Right lobe of liver (tissue), 6 donors: ENCODE data around the gene TMEM130. TPM values are rescaled to one million over a fixed set of nuclear protein-coding genes. Genes with fewer than 3 reads are reported as not detected.

Experiments
- ATAC-seq, 4 donors: fragments of 200-7000 bp; cut with Tn5 transposase; one replicate each; pipeline ENCODE4 v1.9.1; 2020; ENCODE audit warnings: mild to moderate bottlenecking in 4 of 4, moderate library complexity in 4 of 4
- DNase-seq, 3 donors: peaks; one replicate each; pipeline ENCODE4 v3.0.0-alpha.2; 2020
- H3K27ac ChIP-seq, 3 donors: fragments of 200-600 bp; one replicate each; pipeline ENCODE4 v1.8.0; 2022
- H3K27me3 ChIP-seq, 2 donors: fragments of 200-600 bp; one replicate each; pipeline ENCODE4 v1.8.0; 2022
- H3K36me3 ChIP-seq, 4 donors: fragments of 200-600 bp; sonication (generic) in 1 of 4; one replicate each; pipeline versions ENCODE4 v1.5.1 to v1.8.0; 2017 to 2022; ENCODE audit warnings: control low read depth in 1 of 4
- H3K4me1 ChIP-seq, 4 donors: fragments of 200-600 bp; sonication (generic) in 1 of 4; one replicate each; pipeline versions ENCODE4 v1.5.1 to v1.8.0; 2017 to 2022; ENCODE audit warnings: control low read depth in 1 of 4
- H3K4me3 ChIP-seq, 3 donors: fragments of 200-600 bp; one replicate each; pipeline ENCODE4 v1.8.0; 2022
- H3K9me3 ChIP-seq, 4 donors: fragments of 200-600 bp; sonication (generic) in 1 of 4; one replicate each; pipeline versions ENCODE4 v1.5.1 to v1.8.0; 2017 to 2022; ENCODE audit warnings: control low read depth in 1 of 4
- CTCF ChIP-seq, 4 donors: fragments of 200-600 bp in 3 of 4; fragments of 450-650 bp in 1 of 4; IDR thresholded peaks; one replicate each; pipeline versions ENCODE4 v1.5.1 to v1.8.0; 2016 to 2022; ENCODE audit warnings: antibody characterized with exemption in 4 of 4, mild to moderate bottlenecking in 2 of 4
- POLR2A ChIP-seq: fragments of 450-650 bp; IDR thresholded peaks from one replicate; pipeline ENCODE4 v1.6.1; 2017; ENCODE audit warnings: antibody characterized with exemption, mild to moderate bottlenecking
- WGBS: methylation state at CpG from one replicate; pipeline ENCODE4 v1.1.6; 2018; ENCODE audit warnings: low coverage, low lambda C conversion rate; ENCODE audit not compliant: insufficient coverage; ENCODE audit errors: missing lambda C conversion rate; 5-methylcytosine and 5-hydroxymethylcytosine counted together
- intact Hi-C, 2 donors: fragments of 100-400 bp; cut with DNase I; formaldehyde crosslinking; loops; one replicate each; pipeline versions ENCODE4 v1.11.2 to v1.14.1; 2022
- total RNA-seq, 6 experiments: library from RNA; depleted of rRNA in 2 of 6; stranded (reverse); fragments of >200 nt in 2 of 6; fragmentation: NEBNext Ultra II Directional in 3 of 6; extraction: Animal tissue kit (Norgen Biotek cat#: 25700) in 3 of 6; gene quantifications; one replicate each; pipeline versions ENCODE4 v1.1.0 to v1.2.4, GENCODE V29; 2016 to 2023
- donor health status: DM: no; HTN: yes; CAD: no.
- donor health status: DM: no; HTN: no; CAD: no.
- donor health status: DM: no; HTN: no; CAD: no.
- donor health status: DM: no; HTN: yes; CAD: no.
- donor health status: DM: no; HTN: yes; CAD: no.

Gene TMEM130
- total RNA-seq, 6 experiments from 2014 or later = not detected

- Histone ChIP-seq H3K27me3 (peaks cover 0 to 5% of the 10 kb centered on the region in 2 donors), H3K4me1 (no peaks in the 10 kb centered on the region), H3K36me3 (no peaks in the 10 kb centered on the region), H3K27ac (no peak overlapping the region), H3K4me3 (no peak overlapping the region), H3K9me3 (no peaks in the 10 kb centered on the region)
- WGBS = 64% methylated on average over 8 of the region's 12 CpGs
- TF ChIP-seq CTCF (IDR thresholded peaks at IDR 0.05) = no peak
- TF ChIP-seq POLR2A = no peak
- DNase-seq = peak in 1 of 3 donors; percentile 15
- no peak for ATAC-seq
- intact Hi-C loops = no loop called here
Observed at GRCh38 chr7:98866351-98866750, 3.5 kb downstream of the TMEM130 start.

- peak in 2 of 4 donors; percentile 29 to 34 for ATAC-seq
Observed at GRCh38 chr7:98864731-98865453, 4.9 kb downstream of the TMEM130 start.

GRCh38 chr7:98863601-98864000 is 6.2 kb downstream of the TMEM130 start:
- Histone ChIP-seq H3K9me3 (no peaks in the 10 kb centered on the region), H3K36me3 (no peaks in the 10 kb centered on the region), H3K4me1 (no peaks in the 10 kb centered on the region), H3K27ac (no peak overlapping the region), H3K4me3 (no peak overlapping the region), H3K27me3 (no peaks in the 10 kb centered on the region)
- no peak for ATAC-seq
- no peak for TF ChIP-seq POLR2A
- TF ChIP-seq CTCF (IDR thresholded peaks at IDR 0.05) = no peak
- WGBS = 60% methylated on average over 2 of the region's 2 CpGs
- intact Hi-C loops = no loop called here
- no peak for DNase-seq

More at GRCh38 chr7:98864731-98865453, 4.9 kb downstream of the TMEM130 start:
- Histone ChIP-seq H3K27me3 (no peaks in the 10 kb centered on the region), H3K4me3 (no peak overlapping the region), H3K4me1 (no peaks in the 10 kb centered on the region), H3K9me3 (no peaks in the 10 kb centered on the region), H3K36me3 (no peaks in the 10 kb centered on the region), H3K27ac (no peak overlapping the region)
- 58% methylated on average over 9 of the region's 14 CpGs for WGBS
- peak in 1 of 3 donors; percentile 46 for DNase-seq
- TF ChIP-seq POLR2A (no peak), CTCF (IDR thresholded peaks at IDR 0.05) (no peak)
- intact Hi-C loops = no loop called here

GRCh38 chr7:98862716-98863420 is 6.9 kb downstream of the TMEM130 start:
- no peaks in the 10 kb centered on the region for H3K4me1 ChIP-seq
- H3K27me3 ChIP-seq = no peaks in the 10 kb centered on the region
- peak in 1 of 3 donors; percentile 50 for DNase-seq
- no peak overlapping the region for H3K4me3 ChIP-seq
- no peaks in the 10 kb centered on the region for H3K9me3 ChIP-seq
- ATAC-seq = no peak
- TF ChIP-seq POLR2A (no peak), CTCF (IDR thresholded peaks at IDR 0.05) (no peak)
- 94% methylated on average over 12 of the region's 29 CpGs for WGBS
- intact Hi-C loops = no loop called here
- H3K36me3 ChIP-seq = no peaks in the 10 kb centered on the region
- H3K27ac ChIP-seq = no peak overlapping the region
